Endothelial cell (in vitro differentiated cells): ENCODE measurements around the gene CADM2. TPM values are rescaled to one million over a fixed set of nuclear protein-coding genes. Genes with fewer than 3 reads are reported as not detected.

Experiments
- DNase-seq: peaks from one replicate; pipeline ENCODE4 v3.0.0; 2021; ENCODE audit warnings: low spot score
- H3K27ac Mint-ChIP-seq: one replicate; pipeline ENCODE4 v1.8.0; 2021; ENCODE audit warnings: mixed read lengths, inconsistent platforms; ENCODE audit not compliant: unreplicated experiment
- H3K27me3 Mint-ChIP-seq: one replicate; pipeline ENCODE4 v1.8.0; 2021; ENCODE audit warnings: mild to moderate bottlenecking, moderate library complexity, mixed read lengths, inconsistent platforms; ENCODE audit not compliant: unreplicated experiment
- H3K36me3 Mint-ChIP-seq: one replicate; pipeline ENCODE4 v1.8.0; 2021; ENCODE audit warnings: mild to moderate bottlenecking, low read depth, mixed read lengths, inconsistent platforms; ENCODE audit not compliant: unreplicated experiment
- H3K4me1 Mint-ChIP-seq: one replicate; pipeline ENCODE4 v1.8.0; 2021; ENCODE audit warnings: mild to moderate bottlenecking, mixed read lengths, inconsistent platforms; ENCODE audit not compliant: unreplicated experiment
- H3K4me3 Mint-ChIP-seq: one replicate; pipeline ENCODE4 v1.8.0; 2021; ENCODE audit warnings: mild to moderate bottlenecking, mixed read lengths, inconsistent platforms; ENCODE audit not compliant: unreplicated experiment
- H3K9me3 Mint-ChIP-seq: one replicate; pipeline ENCODE4 v1.8.0; 2021; ENCODE audit warnings: mixed read lengths, inconsistent platforms; ENCODE audit not compliant: unreplicated experiment
- CTCF ChIP-seq: fragments of 200-600 bp; sonication (generic); IDR thresholded peaks from one replicate; pipeline ENCODE4 v1.5.0; 2021; ENCODE audit warnings: antibody characterized with exemption; ENCODE audit not compliant: unreplicated experiment
- total RNA-seq: library from RNA; stranded (reverse); fragmentation: NEBNext Ultra II Directional; extraction: Animal tissue kit (Norgen Biotek cat#: 25700); gene quantifications from one replicate; pipeline ENCODE4 v1.2.1, GENCODE V29; 2021; ENCODE audit not compliant: unreplicated experiment

The CADM2 gene
- total RNA-seq, 1 donor from 2014 or later, result 0.97 TPM

GRCh38 chr3:85846940-85847339 is 888.2 kb downstream of the CADM2 start:
- H3K27ac Mint-ChIP-seq, result no peak overlapping the region
- H3K9me3 Mint-ChIP-seq, result no peaks in the 10 kb centered on the region
- no peak for DNase-seq
- no peaks in the 10 kb centered on the region for H3K36me3 Mint-ChIP-seq
- H3K4me3 Mint-ChIP-seq, result no peak overlapping the region
- no peaks in the 10 kb centered on the region for H3K27me3 Mint-ChIP-seq
- no peaks in the 10 kb centered on the region for H3K4me1 Mint-ChIP-seq
- TF ChIP-seq CTCF, result no peak

GRCh38 chr3:85851071-85851470 is 892.3 kb downstream of the CADM2 start:
- Mint-ChIP-seq H3K4me3 (no peak overlapping the region), H3K9me3 (no peaks in the 10 kb centered on the region), H3K27ac (no peak overlapping the region), H3K4me1 (no peaks in the 10 kb centered on the region), H3K36me3 (no peaks in the 10 kb centered on the region), H3K27me3 (no peaks in the 10 kb centered on the region)
- TF ChIP-seq CTCF, result no peak
- no peak for DNase-seq

- H3K4me3 Mint-ChIP-seq, result no peak overlapping the region
- no peaks in the 10 kb centered on the region for H3K9me3 Mint-ChIP-seq
Measured at GRCh38 chr3:85853805-85854204, 895.0 kb downstream of the CADM2 start.

DNA sequence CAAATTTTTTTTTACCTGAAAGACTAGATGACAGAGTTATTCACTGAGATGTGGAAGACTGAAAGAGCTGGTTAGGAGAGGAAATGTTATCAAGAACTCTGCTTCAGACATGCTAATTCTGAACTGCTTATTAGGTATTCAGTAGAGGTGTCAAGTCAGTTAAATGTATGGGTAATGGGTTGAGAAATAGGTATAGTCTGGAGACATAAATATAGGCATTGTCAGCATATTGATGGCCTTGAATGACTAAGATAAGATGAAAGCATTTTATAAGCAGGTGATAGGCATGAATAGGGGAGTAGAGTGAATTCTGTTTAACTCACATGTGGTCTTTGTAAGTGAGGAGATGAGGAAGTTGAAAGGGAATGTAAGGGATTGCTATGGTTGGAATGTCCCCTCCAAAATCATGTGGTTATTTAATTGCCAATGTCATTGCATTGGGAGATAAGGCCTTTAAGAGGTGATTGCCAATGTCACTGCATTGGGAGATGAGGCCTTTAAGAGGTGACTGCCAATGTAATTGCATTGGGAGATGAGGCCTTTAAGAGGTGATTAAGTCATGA is 904.2 kb downstream of the CADM2 start:
- no peak overlapping the region for H3K4me3 Mint-ChIP-seq
- H3K9me3 Mint-ChIP-seq, result no peaks in the 10 kb centered on the region
- H3K27me3 Mint-ChIP-seq, result no peaks in the 10 kb centered on the region
- no peaks in the 10 kb centered on the region for H3K36me3 Mint-ChIP-seq
- no peak for DNase-seq
- H3K4me1 Mint-ChIP-seq, result no peaks in the 10 kb centered on the region
- no peak for TF ChIP-seq CTCF
- H3K27ac Mint-ChIP-seq, result no peak overlapping the region

More at GRCh38 chr3:85853805-85854204, 895.0 kb downstream of the CADM2 start:
- no peak for DNase-seq
- Mint-ChIP-seq H3K36me3 (no peaks in the 10 kb centered on the region), H3K27me3 (no peaks in the 10 kb centered on the region), H3K4me1 (no peaks in the 10 kb centered on the region), H3K27ac (no peak overlapping the region)
- TF ChIP-seq CTCF, result no peak

GRCh38 chr3:85864896-85865295 is 906.1 kb downstream of the CADM2 start:
- no peak for TF ChIP-seq CTCF
- H3K9me3 Mint-ChIP-seq, result no peaks in the 10 kb centered on the region
- no peak for DNase-seq
- H3K4me3 Mint-ChIP-seq, result no peak overlapping the region
- no peaks in the 10 kb centered on the region for H3K27me3 Mint-ChIP-seq
- no peaks in the 10 kb centered on the region for H3K36me3 Mint-ChIP-seq
- no peaks in the 10 kb centered on the region for H3K4me1 Mint-ChIP-seq
- no peak overlapping the region for H3K27ac Mint-ChIP-seq
